Liver (tissue), 3 donors: ENCODE data around the gene NEMF.
"Not testable (repeated sequence)": the region's sequence is repeated elsewhere in the genome, so short reads cannot be mapped to it uniquely, and the experiment has no call there.

Experiments used
- EGR1 ChIP-seq, 2 donors: IDR thresholded peaks; 2 replicates each; pipeline ENCODE4 v1.6.1; 2016 to 2018; ENCODE audit warnings: antibody characterized with exemption in 2 of 2, low read depth in 2 of 2
- FOXA1 ChIP-seq: IDR thresholded peaks from 2 replicates; pipeline ENCODE4 v1.6.1; 2016; ENCODE audit warnings: antibody characterized with exemption
- JUND ChIP-seq, 2 donors: IDR thresholded peaks; 2 replicates each; pipeline ENCODE4 v1.6.1; 2016; ENCODE audit warnings: antibody characterized with exemption in 2 of 2
- NR2F2 ChIP-seq: IDR thresholded peaks from 2 replicates; pipeline ENCODE4 v1.6.1; 2016; ENCODE audit warnings: antibody characterized with exemption
- RAD21 ChIP-seq, 2 donors: IDR thresholded peaks; 2 replicates each; pipeline ENCODE4 v1.6.1; 2016; ENCODE audit warnings: antibody characterized with exemption in 2 of 2, mild to moderate bottlenecking in 2 of 2
- SP1 ChIP-seq: IDR thresholded peaks from 2 replicates; pipeline ENCODE4 v1.6.1; 2018; ENCODE audit warnings: antibody characterized with exemption, mild to moderate bottlenecking
- TAF1 ChIP-seq: conservative IDR thresholded peaks from 2 replicates; pipeline ENCODE4 v1.6.1; 2016; ENCODE audit warnings: antibody characterized with exemption, mild to moderate bottlenecking
- TF ChIP-seq, protein P1 (sequence below): fragments of 150-350 bp; IDR thresholded peaks from 2 replicates; pipeline ENCODE4 v1.5.1; 2017; ENCODE audit warnings: improper control_type of control experiment, low read depth, low read length; ENCODE audit not compliant: missing input control
- TF ChIP-seq, protein P2 (sequence below): IDR thresholded peaks from 2 replicates; pipeline ENCODE4 v1.6.1; 2016; ENCODE audit warnings: antibody characterized with exemption
- TF ChIP-seq, protein P3 (sequence below): IDR thresholded peaks from 2 replicates; pipeline ENCODE4 v1.6.1; 2016; ENCODE audit warnings: antibody characterized with exemption
- donor health status: healthy.
- donor health status: healthy.

DNA sequence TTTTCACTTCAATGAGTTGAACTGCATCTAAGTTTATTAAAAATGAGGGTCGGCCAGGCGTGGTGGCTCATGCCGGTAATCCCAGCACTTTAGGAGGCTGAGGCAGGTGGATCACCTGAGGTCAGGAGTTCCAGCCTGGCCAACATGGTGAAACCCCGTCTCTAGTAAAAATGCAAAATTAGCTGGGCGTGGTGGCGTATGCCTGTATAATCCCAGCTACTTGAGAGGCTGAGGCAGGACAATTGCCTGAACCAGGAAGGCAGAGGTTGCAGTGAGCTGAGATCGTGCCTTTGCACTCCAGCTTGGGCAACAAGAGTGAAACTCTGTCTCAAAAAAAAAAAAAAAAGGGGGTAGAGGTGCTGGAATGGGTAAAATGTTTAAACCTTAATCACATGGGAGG is 71.5 kb downstream of the NEMF start:
- TF ChIP-seq, protein P1, sequence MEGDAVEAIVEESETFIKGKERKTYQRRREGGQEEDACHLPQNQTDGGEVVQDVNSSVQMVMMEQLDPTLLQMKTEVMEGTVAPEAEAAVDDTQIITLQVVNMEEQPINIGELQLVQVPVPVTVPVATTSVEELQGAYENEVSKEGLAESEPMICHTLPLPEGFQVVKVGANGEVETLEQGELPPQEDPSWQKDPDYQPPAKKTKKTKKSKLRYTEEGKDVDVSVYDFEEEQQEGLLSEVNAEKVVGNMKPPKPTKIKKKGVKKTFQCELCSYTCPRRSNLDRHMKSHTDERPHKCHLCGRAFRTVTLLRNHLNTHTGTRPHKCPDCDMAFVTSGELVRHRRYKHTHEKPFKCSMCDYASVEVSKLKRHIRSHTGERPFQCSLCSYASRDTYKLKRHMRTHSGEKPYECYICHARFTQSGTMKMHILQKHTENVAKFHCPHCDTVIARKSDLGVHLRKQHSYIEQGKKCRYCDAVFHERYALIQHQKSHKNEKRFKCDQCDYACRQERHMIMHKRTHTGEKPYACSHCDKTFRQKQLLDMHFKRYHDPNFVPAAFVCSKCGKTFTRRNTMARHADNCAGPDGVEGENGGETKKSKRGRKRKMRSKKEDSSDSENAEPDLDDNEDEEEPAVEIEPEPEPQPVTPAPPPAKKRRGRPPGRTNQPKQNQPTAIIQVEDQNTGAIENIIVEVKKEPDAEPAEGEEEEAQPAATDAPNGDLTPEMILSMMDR: not testable (repeated sequence)
- not testable (repeated sequence) for TF ChIP-seq EGR1 (IDR thresholded peaks at IDR 0.05; ENCODE audit: low read depth in 2 of 2); RAD21 (IDR thresholded peaks at IDR 0.05); JUND (IDR thresholded peaks at IDR 0.05); NR2F2; FOXA1; SP1; TAF1
- TF ChIP-seq, protein P2, sequence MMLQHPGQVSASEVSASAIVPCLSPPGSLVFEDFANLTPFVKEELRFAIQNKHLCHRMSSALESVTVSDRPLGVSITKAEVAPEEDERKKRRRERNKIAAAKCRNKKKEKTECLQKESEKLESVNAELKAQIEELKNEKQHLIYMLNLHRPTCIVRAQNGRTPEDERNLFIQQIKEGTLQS: not testable (repeated sequence)
- TF ChIP-seq, protein P3, sequence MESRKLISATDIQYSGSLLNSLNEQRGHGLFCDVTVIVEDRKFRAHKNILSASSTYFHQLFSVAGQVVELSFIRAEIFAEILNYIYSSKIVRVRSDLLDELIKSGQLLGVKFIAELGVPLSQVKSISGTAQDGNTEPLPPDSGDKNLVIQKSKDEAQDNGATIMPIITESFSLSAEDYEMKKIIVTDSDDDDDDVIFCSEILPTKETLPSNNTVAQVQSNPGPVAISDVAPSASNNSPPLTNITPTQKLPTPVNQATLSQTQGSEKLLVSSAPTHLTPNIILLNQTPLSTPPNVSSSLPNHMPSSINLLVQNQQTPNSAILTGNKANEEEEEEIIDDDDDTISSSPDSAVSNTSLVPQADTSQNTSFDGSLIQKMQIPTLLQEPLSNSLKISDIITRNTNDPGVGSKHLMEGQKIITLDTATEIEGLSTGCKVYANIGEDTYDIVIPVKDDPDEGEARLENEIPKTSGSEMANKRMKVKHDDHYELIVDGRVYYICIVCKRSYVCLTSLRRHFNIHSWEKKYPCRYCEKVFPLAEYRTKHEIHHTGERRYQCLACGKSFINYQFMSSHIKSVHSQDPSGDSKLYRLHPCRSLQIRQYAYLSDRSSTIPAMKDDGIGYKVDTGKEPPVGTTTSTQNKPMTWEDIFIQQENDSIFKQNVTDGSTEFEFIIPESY: not testable (repeated sequence)
